B cell (primary cell): ENCODE results near the gene MAD1L1. TPM values are rescaled to one million over a fixed set of nuclear protein-coding genes. Genes with fewer than 3 reads are reported as not detected.

Experiments used
- ATAC-seq: fragments of 200-7000 bp; cut with Tn5 transposase; one replicate; pipeline ENCODE4 v1.10.0; 2021; ENCODE audit warnings: low read depth, mild to moderate bottlenecking, moderate number of reproducible peaks, moderate library complexity
- CTCF ChIA-PET: fragments of 350-600 bp; sonication (Branson Sonifier 250); formaldehyde crosslinking; loops from one replicate; lab custom pipeline; 2021; ENCODE audit warnings: antibody characterized with exemption, inconsistent platforms; lab: Charles Lee
- POLR2A ChIA-PET: fragments of 350-600 bp; sonication (Branson Sonifier 250); formaldehyde crosslinking; loops from one replicate; lab custom pipeline; 2021; ENCODE audit warnings: antibody characterized with exemption; lab: Charles Lee
- DNase-seq: peaks from one replicate; pipeline ENCODE4 v3.0.0; 2013
- H2AFZ ChIP-seq: 2 replicates; pipeline ENCODE4 v1.6.1; 2012; ENCODE audit warnings: mild to moderate bottlenecking, low read depth, low read length; ENCODE audit not compliant: insufficient read depth, poor library complexity, severe bottlenecking
- H3K27ac ChIP-seq, 2 donors: 1 replicate in 1 of 2; 2 replicates in 1 of 2; pipeline ENCODE4 v1.5.1; 2012 to 2013; ENCODE audit warnings: low read length in 2 of 2, mild to moderate bottlenecking in 2 of 2, moderate library complexity in 1 of 2
- H3K27me3 ChIP-seq, 4 experiments: fragments of 200-600 bp in 1 of 4; sonication (generic) in 1 of 4; replicated peaks in 1 of 4; 1 replicate in 2 of 4; 2 replicates in 2 of 4; pipeline versions ENCODE4 v1.6.1 to v1.7.0; 2013 to 2016; ENCODE audit warnings: low read length in 3 of 4, mild to moderate bottlenecking in 2 of 4, mixed read lengths in 1 of 4, moderate library complexity in 1 of 4; ENCODE audit not compliant: insufficient read depth in 4 of 4, control insufficient read depth in 3 of 4; ENCODE audit errors: control extremely low read depth in 1 of 4
- H3K36me3 ChIP-seq, 2 experiments: replicated peaks in 1 of 2; 1 replicate in 1 of 2; 2 replicates in 1 of 2; pipeline versions ENCODE4 v1.6.1 to v1.7.1; 2013; ENCODE audit warnings: low read length in 1 of 2; ENCODE audit not compliant: insufficient read depth in 2 of 2, control insufficient read depth in 1 of 2; ENCODE audit errors: control extremely low read depth in 1 of 2, extremely low read depth in 1 of 2
- H3K4me1 ChIP-seq, 2 donors: fragments of 200-600 bp in 1 of 2; sonication (generic) in 1 of 2; 1 replicate in 1 of 2; 2 replicates in 1 of 2; pipeline versions ENCODE4 v1.5.1 to v1.6.1; 2013 to 2017; ENCODE audit warnings: low read length in 2 of 2; ENCODE audit not compliant: control insufficient read depth in 2 of 2, insufficient read depth in 2 of 2
- H3K4me2 ChIP-seq: replicated peaks from 2 replicates; pipeline ENCODE3; 2012; ENCODE audit warnings: mild to moderate bottlenecking, low read depth, low read length; ENCODE audit not compliant: poor library complexity, severe bottlenecking
- H3K4me3 ChIP-seq, 5 experiments: fragments of 200-600 bp in 1 of 5; sonication (generic) in 1 of 5; 1 replicate in 3 of 5; 2 replicates in 2 of 5; pipeline versions ENCODE4 v1.5.1 to v1.7.0; 2011 to 2016; ENCODE audit warnings: low read length in 4 of 5, mild to moderate bottlenecking in 4 of 5, low read depth in 2 of 5, control low read depth in 1 of 5, moderate library complexity in 1 of 5; ENCODE audit not compliant: insufficient read depth in 1 of 5; ENCODE audit errors: control extremely low read depth in 1 of 5, extremely low read depth in 1 of 5
- H3K79me2 ChIP-seq: fragments of 200-600 bp; sonication (generic); one replicate; pipeline ENCODE4 v1.6.0; 2016; ENCODE audit warnings: low read length; ENCODE audit not compliant: control insufficient read depth, insufficient read depth
- H3K9ac ChIP-seq: fragments of 200-600 bp; sonication (generic); 2 replicates; pipeline ENCODE4 v1.6.1; 2017; ENCODE audit warnings: mild to moderate bottlenecking, low read length, moderate library complexity
- H3K9me3 ChIP-seq, 3 donors: one replicate each; pipeline versions ENCODE4 v1.6.1 to v1.7.1; 2013; ENCODE audit warnings: low read length in 2 of 3; ENCODE audit not compliant: control insufficient read depth in 2 of 3, insufficient read depth in 1 of 3; ENCODE audit errors: control extremely low read depth in 1 of 3
- H4K20me1 ChIP-seq: 2 replicates; pipeline ENCODE4 v1.6.0; 2012; ENCODE audit warnings: mild to moderate bottlenecking, low read length; ENCODE audit not compliant: insufficient read depth, control insufficient read depth, poor library complexity, severe bottlenecking
- H3K27ac Mint-ChIP-seq: one replicate; pipeline ENCODE4 v1.8.0; 2021; ENCODE audit warnings: mixed read lengths
- H3K27me3 Mint-ChIP-seq: one replicate; pipeline ENCODE4 v1.8.0; 2021; ENCODE audit warnings: mixed read lengths
- H3K4me1 Mint-ChIP-seq: one replicate; pipeline ENCODE4 v1.8.0; 2021; ENCODE audit warnings: mixed read lengths
- H3K4me3 Mint-ChIP-seq: one replicate; pipeline ENCODE4 v1.8.0; 2021; ENCODE audit warnings: mixed read lengths
- H3K9me3 Mint-ChIP-seq: one replicate; pipeline ENCODE4 v1.8.0; 2022; ENCODE audit warnings: mixed read lengths; ENCODE audit not compliant: insufficient read depth
- EZH2 ChIP-seq: IDR thresholded peaks from 2 replicates; pipeline ENCODE4 v1.6.1; 2012; ENCODE audit warnings: borderline replicate concordance, low read depth, mild to moderate bottlenecking, moderate library complexity, low read length; ENCODE audit not compliant: insufficient read depth, poor library complexity, severe bottlenecking
- WGBS: methylation state at CpG from one replicate; pipeline ENCODE4 v1.1.5; 2013; ENCODE audit warnings: missing lambda C conversion rate; ENCODE audit not compliant: insufficient coverage; 5-methylcytosine and 5-hydroxymethylcytosine counted together
- intact Hi-C: fragments of 100-400 bp; cut with micrococcal nuclease; formaldehyde crosslinking; loops from one replicate; pipeline ENCODE4 v1.10.0; 2022
- polyA plus RNA-seq: library from polyadenylated mRNA; depleted of rRNA; stranded (reverse); fragments of >200 nt; gene quantifications from 2 replicates; pipeline ENCODE4 v1.2.3, GENCODE V29; 2012
- total RNA-seq, 2 donors: library from RNA; stranded (reverse); fragments of 120-200 nt in 1 of 2; gene quantifications; 1 replicate in 1 of 2; 2 replicates in 1 of 2; pipeline versions ENCODE4 v1.2.3 to v1.2.4, GENCODE V29; 2013 to 2022
- TF ChIP-seq, protein P1 (sequence below): fragments of 200-600 bp; IDR thresholded peaks from one replicate; pipeline ENCODE4 v1.8.0; 2022; ENCODE audit warnings: antibody characterized with exemption, mild to moderate bottlenecking

MAD1L1 gene
- total and polyA plus RNA-seq, 2 donors (not counting 1 experiment from before 2014, with no cell fraction given), result 86.7 to 110 TPM

DNA sequence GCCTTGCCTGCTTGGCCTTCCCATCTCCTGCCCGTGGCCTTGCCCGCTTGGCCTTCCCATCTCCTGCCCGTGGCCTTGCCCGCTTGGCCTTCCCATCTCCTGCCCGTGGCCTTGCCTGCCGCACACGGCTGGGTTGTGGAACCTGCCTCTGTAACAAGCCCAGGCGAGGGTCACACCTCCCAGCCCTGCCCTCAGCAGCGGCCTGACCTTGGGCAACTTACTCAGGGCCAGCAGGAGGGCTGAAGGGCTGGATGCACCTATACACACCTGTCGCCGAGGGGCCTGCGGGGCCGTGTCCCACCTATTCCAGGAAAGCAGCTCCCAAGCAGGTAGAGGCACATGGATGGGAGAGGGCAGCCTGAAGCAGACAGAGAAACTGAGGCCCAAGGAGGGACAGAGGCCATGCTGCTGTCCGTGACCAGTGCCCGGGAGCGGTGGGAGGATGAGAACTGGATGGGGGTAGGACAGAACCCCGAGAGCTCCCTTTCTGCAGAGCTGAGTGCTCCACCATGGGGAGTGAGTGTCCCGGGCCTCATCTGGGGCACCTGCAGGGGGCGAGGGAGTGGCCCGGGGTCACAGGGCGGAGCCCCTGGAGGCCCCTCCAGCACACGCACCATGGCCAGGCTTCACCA is 285.0 kb downstream of the MAD1L1 start:
- Mint-ChIP-seq H3K27me3 (no peaks in the 10 kb centered on the region), H3K27ac (no peak overlapping the region), H3K4me3 (no peak overlapping the region), H3K9me3 (no peaks in the 10 kb centered on the region), H3K4me1 (peaks cover 10% of the 10 kb centered on the region)
- H2AFZ ChIP-seq, result no peak overlapping the region
- intact Hi-C loops, result no loop called here
- ChIA-PET CTCF (no interaction called here), POLR2A (no interaction called here)
- no peaks in the 10 kb centered on the region for H3K9me3 ChIP-seq
- H3K4me2 ChIP-seq, result no peak overlapping the region
- DNase-seq (no peak), ATAC-seq (no peak)
- no peak overlapping the region for H3K27ac ChIP-seq
- peaks cover 13% of the 10 kb centered on the region for H3K79me2 ChIP-seq
- no peak for TF ChIP-seq EZH2
- TF ChIP-seq, protein P1, sequence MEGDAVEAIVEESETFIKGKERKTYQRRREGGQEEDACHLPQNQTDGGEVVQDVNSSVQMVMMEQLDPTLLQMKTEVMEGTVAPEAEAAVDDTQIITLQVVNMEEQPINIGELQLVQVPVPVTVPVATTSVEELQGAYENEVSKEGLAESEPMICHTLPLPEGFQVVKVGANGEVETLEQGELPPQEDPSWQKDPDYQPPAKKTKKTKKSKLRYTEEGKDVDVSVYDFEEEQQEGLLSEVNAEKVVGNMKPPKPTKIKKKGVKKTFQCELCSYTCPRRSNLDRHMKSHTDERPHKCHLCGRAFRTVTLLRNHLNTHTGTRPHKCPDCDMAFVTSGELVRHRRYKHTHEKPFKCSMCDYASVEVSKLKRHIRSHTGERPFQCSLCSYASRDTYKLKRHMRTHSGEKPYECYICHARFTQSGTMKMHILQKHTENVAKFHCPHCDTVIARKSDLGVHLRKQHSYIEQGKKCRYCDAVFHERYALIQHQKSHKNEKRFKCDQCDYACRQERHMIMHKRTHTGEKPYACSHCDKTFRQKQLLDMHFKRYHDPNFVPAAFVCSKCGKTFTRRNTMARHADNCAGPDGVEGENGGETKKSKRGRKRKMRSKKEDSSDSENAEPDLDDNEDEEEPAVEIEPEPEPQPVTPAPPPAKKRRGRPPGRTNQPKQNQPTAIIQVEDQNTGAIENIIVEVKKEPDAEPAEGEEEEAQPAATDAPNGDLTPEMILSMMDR, result no peak
- H3K36me3 ChIP-seq, result peaks cover 0 to 5% of the 10 kb centered on the region in 2 experiments
- H3K27me3 ChIP-seq, result no peaks in the 10 kb centered on the region
- WGBS, result 86% methylated on average over 22 of the region's 22 CpGs
- H3K9ac ChIP-seq, result no peak overlapping the region
- H4K20me1 ChIP-seq, result no peaks in the 10 kb centered on the region
- no peak overlapping the region for H3K4me3 ChIP-seq
- peaks cover 4 to 11% of the 10 kb centered on the region in 2 donors for H3K4me1 ChIP-seq

DNA sequence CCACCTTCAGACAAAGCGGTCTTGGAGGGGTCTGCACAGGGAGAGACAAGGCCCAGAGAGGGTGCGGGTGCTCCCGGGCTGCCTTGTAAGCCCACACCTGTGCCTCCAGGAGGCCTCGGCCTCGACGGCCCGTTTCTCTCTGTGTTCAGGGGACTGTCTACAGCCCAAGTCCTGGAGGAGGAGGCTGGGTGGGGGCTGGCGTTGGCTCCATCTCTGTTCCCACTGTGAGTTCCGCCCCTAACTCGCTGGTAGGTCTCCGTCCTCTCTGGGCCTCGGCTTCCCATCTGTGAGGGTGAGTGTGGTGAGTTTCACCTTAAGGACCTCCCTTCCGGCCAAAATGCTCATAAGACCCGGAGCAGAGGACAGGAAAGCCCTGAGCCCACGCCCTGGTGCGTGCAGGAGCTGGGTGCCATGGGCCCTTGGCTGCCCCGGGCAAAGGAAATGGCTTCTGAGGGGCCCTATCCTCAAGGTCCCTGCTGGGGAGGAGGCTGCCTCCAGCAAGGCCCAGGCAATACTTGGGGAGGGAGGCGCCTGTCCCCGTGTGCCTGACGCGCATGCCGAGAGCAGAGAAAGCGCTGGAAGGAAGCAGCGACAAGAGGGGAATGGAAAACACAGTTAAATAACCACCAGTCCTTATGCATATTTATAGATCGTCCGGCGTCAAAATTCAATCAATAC is 285.8 kb downstream of the MAD1L1 start:
- ATAC-seq (no peak), DNase-seq (no peak)
- TF ChIP-seq, protein P1, result no peak
- TF ChIP-seq EZH2, result no peak
- no peaks in the 10 kb centered on the region for H3K9me3 ChIP-seq
- Mint-ChIP-seq H3K9me3 (no peaks in the 10 kb centered on the region), H3K27me3 (no peaks in the 10 kb centered on the region), H3K4me1 (peaks cover 11% of the 10 kb centered on the region), H3K27ac (no peak overlapping the region), H3K4me3 (no peak overlapping the region)
- no peak overlapping the region for H3K9ac ChIP-seq
- 98% methylated on average over 23 of the region's 27 CpGs for WGBS
- no peak overlapping the region for H3K27ac ChIP-seq
- no peak overlapping the region for H3K4me3 ChIP-seq
- no peak overlapping the region for H2AFZ ChIP-seq
- intact Hi-C loops, result no loop called here
- H4K20me1 ChIP-seq, result no peaks in the 10 kb centered on the region
- peaks cover 0 to 5% of the 10 kb centered on the region in 2 experiments for H3K36me3 ChIP-seq
- peaks cover 4 to 11% of the 10 kb centered on the region in 2 donors for H3K4me1 ChIP-seq
- no peak overlapping the region for H3K4me2 ChIP-seq
- H3K79me2 ChIP-seq, result peaks cover 10% of the 10 kb centered on the region
- ChIA-PET POLR2A (no interaction called here), CTCF (no interaction called here)
- no peaks in the 10 kb centered on the region for H3K27me3 ChIP-seq
